MV-4-11 (cell line): ENCODE results near the gene WFDC5.
"Not testable (repeated sequence)": the region's sequence is repeated elsewhere in the genome, so short reads cannot be mapped to it uniquely, and the experiment has no call there.

Source experiments
- DNase-seq: peaks from one replicate; lab custom pipeline; 2025; lab: John Stamatoyannopoulos, UW

The WFDC5 gene

GRCh38 chr20:45087814-45088213 lies 27.2 kb downstream of the WFDC5 start:
- DNase-seq, result no peak

GRCh38 chr20:45087097-45087790 lies 27.7 kb downstream of the WFDC5 start:
- peak; percentile 75 for DNase-seq

- DNase-seq, result no peak
Observed at GRCh38 chr20:45085867-45086266, 29.1 kb downstream of the WFDC5 start.

- DNase-seq, result no peak
Observed at GRCh38 chr20:45085289-45085688, 29.7 kb downstream of the WFDC5 start.

- DNase-seq, result no peak
Observed at GRCh38 chr20:45083127-45083526, 31.8 kb downstream of the WFDC5 start.

- DNase-seq, result no peak
Observed at GRCh38 chr20:45082468-45082867, 32.5 kb downstream of the WFDC5 start.

GRCh38 chr20:45080867-45081624 lies 33.9 kb downstream of the WFDC5 start:
- no peak for DNase-seq

- DNase-seq, result no peak
Observed at GRCh38 chr20:45077559-45077958, 37.4 kb downstream of the WFDC5 start.

- DNase-seq, result no peak
Observed at GRCh38 chr20:45073221-45073620, 41.8 kb downstream of the WFDC5 start.

GRCh38 chr20:45072066-45072465 lies 42.9 kb downstream of the WFDC5 start:
- no peak for DNase-seq

- DNase-seq, result peak; percentile 43
Observed at GRCh38 chr20:45070932-45071632, 43.9 kb downstream of the WFDC5 start.

GRCh38 chr20:45069261-45069660 lies 45.7 kb downstream of the WFDC5 start:
- no peak for DNase-seq

- DNase-seq, result no peak
Observed at GRCh38 chr20:45067558-45067957, 47.4 kb downstream of the WFDC5 start.

- DNase-seq, result no peak
Observed at GRCh38 chr20:45067087-45067486, 47.9 kb downstream of the WFDC5 start.

- no peak for DNase-seq
Observed at GRCh38 chr20:45066372-45066771, 48.6 kb downstream of the WFDC5 start.

GRCh38 chr20:45064812-45065211 lies 50.2 kb downstream of the WFDC5 start:
- no peak for DNase-seq

- DNase-seq, result not testable (repeated sequence)
Observed at GRCh38 chr20:45063107-45063506, 51.9 kb downstream of the WFDC5 start.

GRCh38 chr20:45061244-45061643 lies 53.7 kb downstream of the WFDC5 start:
- DNase-seq, result no peak

GRCh38 chr20:45060294-45060693 lies 54.7 kb downstream of the WFDC5 start:
- no peak for DNase-seq
